ENCODE data around the gene TARS1. TPM values are rescaled to one million over a fixed set of nuclear protein-coding genes. Genes with fewer than 3 reads are reported as not detected.

Gene TARS1
- total RNA-seq, 1 experiment from 2014 or later = 304 TPM

- TF ChIP-seq ARID4B (CRISPR knock-in tag; IDR thresholded peaks at IDR 0.05; ENCODE audit: borderline replicate concordance) (no peak), CTCF (IDR thresholded peaks at IDR 0.05) (peak; percentile 18; the same call in 1 of the 2 replicates)
- CTCF ChIA-PET = interaction anchor here (0.5 to 2.2 kb wide), 2 partner anchors 13 to 1539 kb away, joined by 4 to 6 read pairs; no protein-coding TSS in a partner anchor
- Mint-ChIP-seq H3K4me3 (no peak overlapping the region), H3K9me3 (no peaks in the 10 kb centered on the region), H3K4me1 (no peaks in the 10 kb centered on the region), H3K36me3 (no peaks in the 10 kb centered on the region), H3K27ac (no peak overlapping the region), H3K27me3 (ENCODE audit: low read depth) (no peaks in the 10 kb centered on the region; the same call in 1 of the 2 replicates)
- POLR2A ChIA-PET = no interaction called here
- ATAC-seq (peak; percentile 57; the same call in 1 of the 2 replicates), DNase-seq (ENCODE audit: low spot score) (no peak)
Measured at GRCh38 chr5:33423018-33423630, 17.6 kb upstream of the TARS1 start.

GRCh38 chr5:33425314-33425713 lies 15.5 kb upstream of the TARS1 start:
- peaks cover 3% of the 10 kb centered on the region for H3K36me3 Mint-ChIP-seq
- H3K27ac Mint-ChIP-seq = no peak overlapping the region
- POLR2A ChIA-PET = no interaction called here
- no peak for DNase-seq (ENCODE audit: low spot score)
- no peak for ATAC-seq
- no peak overlapping the region for H3K4me3 Mint-ChIP-seq
- TF ChIP-seq SMAD3 (CRISPR knock-in tag; IDR thresholded peaks at IDR 0.05; ENCODE audit: borderline replicate concordance) (no peak), ZBTB43 (CRISPR knock-in tag; IDR thresholded peaks at IDR 0.05) (no peak), MYBL2 (CRISPR knock-in tag; IDR thresholded peaks at IDR 0.05) (no peak), E2F5 (CRISPR knock-in tag; IDR thresholded peaks at IDR 0.05) (no peak), IRF2 (CRISPR knock-in tag; IDR thresholded peaks at IDR 0.05; ENCODE audit: borderline replicate concordance, low read depth) (no peak), NFYB (CRISPR knock-in tag; conservative IDR thresholded peaks at IDR 0.05; ENCODE audit: low read depth) (no peak), ESRRA (CRISPR knock-in tag; IDR thresholded peaks at IDR 0.05; ENCODE audit: borderline replicate concordance) (no peak), AFF4 (CRISPR knock-in tag; IDR thresholded peaks at IDR 0.05; ENCODE audit: borderline replicate concordance) (no peak), PREB (CRISPR knock-in tag; IDR thresholded peaks at IDR 0.05; ENCODE audit: borderline replicate concordance) (no peak), ERG (CRISPR knock-in tag; IDR thresholded peaks at IDR 0.05) (no peak), TEAD1 (CRISPR knock-in tag; IDR thresholded peaks at IDR 0.05) (no peak), FOXJ3 (CRISPR knock-in tag; IDR thresholded peaks at IDR 0.05; ENCODE audit: borderline replicate concordance) (no peak), ZNF396 (CRISPR knock-in tag; IDR thresholded peaks at IDR 0.05; ENCODE audit: borderline replicate concordance) (no peak), ZNF121 (CRISPR knock-in tag; IDR thresholded peaks at IDR 0.05) (no peak)
- CTCF ChIA-PET = no interaction called here
- H3K4me1 Mint-ChIP-seq = no peaks in the 10 kb centered on the region
- peaks cover 17% of the 10 kb centered on the region for H3K9me3 Mint-ChIP-seq
- no peaks in the 10 kb centered on the region; the same call in 1 of the 2 replicates for H3K27me3 Mint-ChIP-seq (ENCODE audit: low read depth)

Measured in WTC11 (cell line).